HG03432 (cell line): ENCODE measurements around the gene MAPK8.
A peak's percentile ranks its signal among the peaks of the same experiment; 100 is the strongest.
"Not testable (repeated sequence)": the region's sequence is repeated elsewhere in the genome, so short reads cannot be mapped to it uniquely, and the experiment has no call there.

Source experiments
- ATAC-seq: cut with Tn5 transposase; IDR thresholded peaks from one replicate; pipeline ENCODE4 v1.9.1; 2021; ENCODE audit warnings: mild to moderate bottlenecking, moderate library complexity; ENCODE audit not compliant: unreplicated experiment

Gene MAPK8

GRCh38 chr10:48306265-48306869 is at the start of gene MAPK8:
Gene MAPK8, plus strand, starts transcription at chr10:48306677. Its CDS starts 94,984 bp downstream, at chr10:48401661.
- peak; percentile 88 for ATAC-seq

- ATAC-seq, result no peak
Measured at GRCh38 chr10:48257407-48257961, 49.0 kb upstream of the MAPK8 start.

- ATAC-seq, result no peak
Measured at GRCh38 chr10:48258105-48258504, 48.4 kb upstream of the MAPK8 start.

GRCh38 chr10:48266528-48266927 is 39.9 kb upstream of the MAPK8 start:
- ATAC-seq, result peak; percentile 46

GRCh38 chr10:48271047-48271730 is 35.3 kb upstream of the MAPK8 start:
- ATAC-seq, result no peak

- no peak for ATAC-seq
Measured at GRCh38 chr10:48272682-48273081, 33.8 kb upstream of the MAPK8 start.

GRCh38 chr10:48273741-48274140 is 32.7 kb upstream of the MAPK8 start:
- ATAC-seq, result no peak

GRCh38 chr10:48274636-48275035 is 31.8 kb upstream of the MAPK8 start, which contains the start of gene FRMPD2:
Gene FRMPD2, minus strand, starts transcription at chr10:48274696. Its CDS starts 129 bp downstream, at chr10:48274567.
- ATAC-seq, result no peak

- ATAC-seq, result no peak
Measured at GRCh38 chr10:48277093-48277492, 29.4 kb upstream of the MAPK8 start.

GRCh38 chr10:48279081-48279751 is 27.3 kb upstream of the MAPK8 start:
- ATAC-seq, result peak; percentile 89

GRCh38 chr10:48281697-48282096 is 24.8 kb upstream of the MAPK8 start:
- ATAC-seq, result not testable (repeated sequence)

- peak; percentile 58 for ATAC-seq
Measured at GRCh38 chr10:48282829-48283228, 23.6 kb upstream of the MAPK8 start.

GRCh38 chr10:48284002-48284546 is 22.4 kb upstream of the MAPK8 start:
- ATAC-seq, result no peak

GRCh38 chr10:48284811-48285210 is 21.7 kb upstream of the MAPK8 start:
- ATAC-seq, result no peak

- ATAC-seq, result peak; percentile 46
Measured at GRCh38 chr10:48285710-48286109, 20.8 kb upstream of the MAPK8 start.

GRCh38 chr10:48286356-48286755 is 20.1 kb upstream of the MAPK8 start:
- no peak for ATAC-seq

- ATAC-seq, result peak; percentile 66
Measured at GRCh38 chr10:48287417-48288391, 18.8 kb upstream of the MAPK8 start.

GRCh38 chr10:48288661-48289060 is 17.8 kb upstream of the MAPK8 start:
- no peak for ATAC-seq

GRCh38 chr10:48289501-48290238 is 16.8 kb upstream of the MAPK8 start:
- ATAC-seq, result peak; percentile 40
